ENCODE data around the gene NSG1.

- TF ChIP-seq CTCF (conservative IDR thresholded peaks at IDR 0.05 in 1 of 2, IDR thresholded peaks at IDR 0.05 in 1 of 2; ENCODE audit: low read depth in 1 of 2, low read length in 2 of 2) (no peak), EZH2 (IDR thresholded peaks at IDR 0.05; ENCODE audit: low read length, missing control alignments) (no peak)
Observed at GRCh38 chr4:4423706-4424498, 37.0 kb downstream of the NSG1 start.

Data from fibroblast of lung (primary cell).